Measurements from ENCODE around the gene BTNL3.

DNA sequence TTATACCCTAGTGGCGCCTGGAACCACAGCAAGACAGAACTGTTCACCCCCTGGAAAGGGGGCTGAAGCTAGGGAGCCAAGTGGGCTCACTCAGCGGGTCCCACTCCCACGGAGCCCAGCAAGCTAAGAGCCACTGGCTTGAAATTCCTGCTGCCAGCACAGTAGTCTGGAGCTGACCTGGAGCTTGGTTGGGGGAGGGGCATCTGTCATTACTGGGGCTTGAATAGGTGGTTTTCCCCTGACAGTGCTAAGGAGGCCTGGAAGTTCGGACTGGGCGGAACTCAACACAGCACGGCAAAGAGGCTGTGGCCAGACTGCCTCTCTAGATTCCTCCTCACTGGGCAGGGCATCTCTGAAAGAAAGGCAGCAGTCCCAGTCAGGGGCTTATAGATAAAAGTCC lies 19.5 kb downstream of the BTNL3 start:
- TF ChIP-seq, protein P1, sequence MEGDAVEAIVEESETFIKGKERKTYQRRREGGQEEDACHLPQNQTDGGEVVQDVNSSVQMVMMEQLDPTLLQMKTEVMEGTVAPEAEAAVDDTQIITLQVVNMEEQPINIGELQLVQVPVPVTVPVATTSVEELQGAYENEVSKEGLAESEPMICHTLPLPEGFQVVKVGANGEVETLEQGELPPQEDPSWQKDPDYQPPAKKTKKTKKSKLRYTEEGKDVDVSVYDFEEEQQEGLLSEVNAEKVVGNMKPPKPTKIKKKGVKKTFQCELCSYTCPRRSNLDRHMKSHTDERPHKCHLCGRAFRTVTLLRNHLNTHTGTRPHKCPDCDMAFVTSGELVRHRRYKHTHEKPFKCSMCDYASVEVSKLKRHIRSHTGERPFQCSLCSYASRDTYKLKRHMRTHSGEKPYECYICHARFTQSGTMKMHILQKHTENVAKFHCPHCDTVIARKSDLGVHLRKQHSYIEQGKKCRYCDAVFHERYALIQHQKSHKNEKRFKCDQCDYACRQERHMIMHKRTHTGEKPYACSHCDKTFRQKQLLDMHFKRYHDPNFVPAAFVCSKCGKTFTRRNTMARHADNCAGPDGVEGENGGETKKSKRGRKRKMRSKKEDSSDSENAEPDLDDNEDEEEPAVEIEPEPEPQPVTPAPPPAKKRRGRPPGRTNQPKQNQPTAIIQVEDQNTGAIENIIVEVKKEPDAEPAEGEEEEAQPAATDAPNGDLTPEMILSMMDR (IDR thresholded peaks at IDR 0.05): no peak
- no peak for TF ChIP-seq ZFX (IDR thresholded peaks at IDR 0.05; ENCODE audit: borderline replicate concordance)
